Uterus (tissue), 4 donors: ENCODE measurements around the gene BATF3. TPM values are rescaled to one million over a fixed set of nuclear protein-coding genes. Genes with fewer than 3 reads are reported as not detected.
A peak's percentile ranks its signal among the peaks of the same experiment; 100 is the strongest.
"Not testable (repeated sequence)": the region's sequence is repeated elsewhere in the genome, so short reads cannot be mapped to it uniquely, and the experiment has no call there.

Experiments
- DNase-seq, 2 donors: peaks; one replicate each; pipeline ENCODE4 v3.0.0-alpha.2; 2019 to 2020
- H3K27ac ChIP-seq, 2 donors: fragments of 200-600 bp; sonication (generic); 1 replicate in 1 of 2; 2 replicates in 1 of 2; pipeline ENCODE4 v1.5.1; 2016 to 2018
- H3K27me3 ChIP-seq, 2 donors: fragments of 200-600 bp; sonication (generic); one replicate each; pipeline ENCODE4 v1.5.1; 2018 to 2019; ENCODE audit warnings: control low read depth in 1 of 2
- H3K36me3 ChIP-seq, 2 donors: fragments of 200-600 bp; sonication (generic); one replicate each; pipeline ENCODE4 v1.5.1; 2019; ENCODE audit warnings: control low read depth in 1 of 2
- H3K4me1 ChIP-seq, 2 donors: fragments of 200-600 bp; sonication (generic); one replicate each; pipeline ENCODE4 v1.5.1; 2018 to 2019; ENCODE audit warnings: control low read depth in 1 of 2
- H3K4me3 ChIP-seq, 2 donors: fragments of 200-600 bp; sonication (generic); 1 replicate in 1 of 2; 2 replicates in 1 of 2; pipeline ENCODE4 v1.5.1; 2018 to 2019; ENCODE audit warnings: mild to moderate bottlenecking in 1 of 2
- H3K9me3 ChIP-seq, 2 donors: fragments of 200-600 bp; sonication (generic); one replicate each; pipeline ENCODE4 v1.5.1; 2019; ENCODE audit warnings: control low read depth in 1 of 2
- POLR2A ChIP-seq, 2 donors: fragments of 450-650 bp; IDR thresholded peaks; one replicate each; pipeline ENCODE4 v1.6.1; 2016; ENCODE audit warnings: antibody characterized with exemption in 2 of 2, mild to moderate bottlenecking in 1 of 2, moderate library complexity in 1 of 2
- intact Hi-C: fragments of 100-400 bp; cut with DNase I; formaldehyde crosslinking; loops from one replicate; pipeline ENCODE4 v1.15.1; 2023; ENCODE audit warnings: low total_unique reads
- total RNA-seq, 4 donors: library from RNA; depleted of rRNA in 3 of 4; stranded (reverse); fragments of >200 nt in 3 of 4; gene quantifications; one replicate each; pipeline versions ENCODE4 v1.1.0 to v1.2.4, GENCODE V29; 2014 to 2023
- TF ChIP-seq, protein P1 (sequence below), 4 experiments: fragments of 200-600 bp in 2 of 4; fragments of 450-650 bp in 2 of 4; sonication (generic) in 2 of 4; IDR thresholded peaks; one replicate each; pipeline ENCODE4 v1.5.1; 2016 to 2019; ENCODE audit warnings: antibody characterized with exemption in 4 of 4, mild to moderate bottlenecking in 2 of 4, moderate library complexity in 1 of 4
- donor health status: DM: yes; HTN: yes; CAD: no.

Gene BATF3
- total RNA-seq, 4 donors from 2014 or later, result 3.0 to 10.3 (median 3.5) TPM; not detected in 1

DNA sequence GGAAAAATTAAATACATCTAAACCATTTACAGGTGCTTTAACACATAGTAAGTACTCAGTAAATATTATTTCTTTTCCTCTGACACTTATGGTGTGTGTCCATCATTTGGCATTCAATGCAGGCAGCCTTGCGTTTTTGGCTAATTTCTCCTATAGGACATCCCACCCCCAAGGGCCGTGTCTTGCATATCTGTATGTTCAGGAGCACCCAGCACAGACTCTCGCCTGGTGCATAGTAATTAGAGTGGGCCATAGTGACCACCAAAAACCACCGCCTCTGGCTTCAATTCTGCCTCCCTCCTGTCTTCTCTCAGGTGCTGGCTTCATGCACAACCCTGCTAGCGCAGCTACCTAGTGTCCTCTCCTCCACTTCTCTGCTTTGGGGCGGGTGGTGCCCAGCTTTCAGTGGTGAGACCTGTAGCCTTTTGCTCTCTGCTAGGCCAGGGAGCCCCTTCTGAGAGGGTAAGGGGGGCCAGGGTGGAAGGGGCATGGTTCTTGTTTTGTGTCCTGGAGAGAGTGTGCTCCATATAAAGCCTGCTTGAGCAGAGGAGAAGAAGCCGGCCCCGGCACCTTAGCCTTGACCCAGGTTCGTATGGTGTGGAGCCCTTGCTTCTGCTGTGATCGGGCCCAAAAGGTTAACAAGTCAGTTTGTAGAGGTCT is 33.4 kb downstream of the BATF3 start:
- no peak overlapping the region for H3K27ac ChIP-seq
- intact Hi-C loops, result loop anchor here (10.0 kb wide), 1 partner anchor 119 kb away; no protein-coding TSS in a partner anchor

DNA sequence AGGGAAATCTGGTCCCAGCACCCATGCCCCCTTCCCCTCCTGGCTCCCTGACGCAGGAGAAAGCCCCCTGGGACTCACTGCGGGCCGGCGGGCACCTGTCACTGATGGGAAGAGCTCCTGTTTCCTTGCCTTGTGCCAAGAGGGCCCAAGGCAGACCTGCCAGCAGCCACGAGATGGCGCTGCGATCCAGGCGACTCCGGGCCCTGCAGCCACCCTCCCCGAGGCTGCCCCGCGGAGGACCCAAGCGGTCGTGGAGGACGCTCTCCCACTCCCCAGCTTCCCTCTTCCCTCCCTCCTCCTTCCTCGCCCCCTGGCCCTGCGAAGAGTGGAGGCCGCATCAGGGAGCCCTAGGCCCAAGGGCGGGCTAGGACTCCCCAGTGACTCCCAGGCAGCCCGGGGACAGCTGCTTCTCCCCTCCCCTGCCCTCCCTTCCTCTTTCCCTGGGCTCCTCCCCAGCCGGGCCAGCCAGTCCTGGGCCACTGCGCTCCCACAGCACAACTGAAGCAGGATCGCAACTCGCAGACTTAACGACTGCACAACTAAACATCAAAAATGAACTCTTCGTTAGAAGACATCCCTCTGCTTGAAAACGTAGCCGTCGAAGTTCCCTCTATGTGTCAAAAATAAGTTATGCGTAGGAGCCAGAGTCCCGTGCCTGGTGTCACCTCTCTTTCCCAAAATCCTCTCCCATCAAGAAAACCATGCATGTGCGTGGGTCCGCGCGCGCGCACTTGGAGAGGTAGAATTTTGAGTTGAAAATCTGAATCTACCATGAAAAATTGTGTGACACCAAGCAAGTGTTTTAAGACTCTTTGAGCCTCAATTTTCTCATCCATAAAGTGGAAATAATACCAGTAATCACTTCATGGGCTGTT is 34.2 kb downstream of the BATF3 start:
- peak; percentile 66 to 77 for DNase-seq
- TF ChIP-seq POLR2A (IDR thresholded peaks at IDR 0.05), result no peak
- TF ChIP-seq, protein P1, sequence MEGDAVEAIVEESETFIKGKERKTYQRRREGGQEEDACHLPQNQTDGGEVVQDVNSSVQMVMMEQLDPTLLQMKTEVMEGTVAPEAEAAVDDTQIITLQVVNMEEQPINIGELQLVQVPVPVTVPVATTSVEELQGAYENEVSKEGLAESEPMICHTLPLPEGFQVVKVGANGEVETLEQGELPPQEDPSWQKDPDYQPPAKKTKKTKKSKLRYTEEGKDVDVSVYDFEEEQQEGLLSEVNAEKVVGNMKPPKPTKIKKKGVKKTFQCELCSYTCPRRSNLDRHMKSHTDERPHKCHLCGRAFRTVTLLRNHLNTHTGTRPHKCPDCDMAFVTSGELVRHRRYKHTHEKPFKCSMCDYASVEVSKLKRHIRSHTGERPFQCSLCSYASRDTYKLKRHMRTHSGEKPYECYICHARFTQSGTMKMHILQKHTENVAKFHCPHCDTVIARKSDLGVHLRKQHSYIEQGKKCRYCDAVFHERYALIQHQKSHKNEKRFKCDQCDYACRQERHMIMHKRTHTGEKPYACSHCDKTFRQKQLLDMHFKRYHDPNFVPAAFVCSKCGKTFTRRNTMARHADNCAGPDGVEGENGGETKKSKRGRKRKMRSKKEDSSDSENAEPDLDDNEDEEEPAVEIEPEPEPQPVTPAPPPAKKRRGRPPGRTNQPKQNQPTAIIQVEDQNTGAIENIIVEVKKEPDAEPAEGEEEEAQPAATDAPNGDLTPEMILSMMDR (IDR thresholded peaks at IDR 0.05), result peak; percentile 86 to 96 (median 92)
- Histone ChIP-seq H3K36me3 (no peaks in the 10 kb centered on the region), H3K27me3 (no peaks in the 10 kb centered on the region), H3K4me3 (peak overlapping the region; percentile 37 to 49), H3K27ac (peak overlapping the region; percentile 48 to 66), H3K4me1 (peaks cover 0 to 7% of the 10 kb centered on the region in 2 donors), H3K9me3 (no peaks in the 10 kb centered on the region)
- intact Hi-C loops, result loop anchor here (10.0 kb wide), 1 partner anchor 119 kb away; no protein-coding TSS in a partner anchor

More for the DNA sequence above, 33.4 kb downstream of the BATF3 start:
- Histone ChIP-seq H3K36me3 (no peaks in the 10 kb centered on the region), H3K4me1 (peaks cover 0 to 7% of the 10 kb centered on the region in 2 donors), H3K4me3 (no peak overlapping the region), H3K9me3 (no peaks in the 10 kb centered on the region), H3K27me3 (no peaks in the 10 kb centered on the region)
- DNase-seq, result no peak
- TF ChIP-seq, protein P1 (IDR thresholded peaks at IDR 0.05), result no peak
- no peak for TF ChIP-seq POLR2A (IDR thresholded peaks at IDR 0.05)

DNA sequence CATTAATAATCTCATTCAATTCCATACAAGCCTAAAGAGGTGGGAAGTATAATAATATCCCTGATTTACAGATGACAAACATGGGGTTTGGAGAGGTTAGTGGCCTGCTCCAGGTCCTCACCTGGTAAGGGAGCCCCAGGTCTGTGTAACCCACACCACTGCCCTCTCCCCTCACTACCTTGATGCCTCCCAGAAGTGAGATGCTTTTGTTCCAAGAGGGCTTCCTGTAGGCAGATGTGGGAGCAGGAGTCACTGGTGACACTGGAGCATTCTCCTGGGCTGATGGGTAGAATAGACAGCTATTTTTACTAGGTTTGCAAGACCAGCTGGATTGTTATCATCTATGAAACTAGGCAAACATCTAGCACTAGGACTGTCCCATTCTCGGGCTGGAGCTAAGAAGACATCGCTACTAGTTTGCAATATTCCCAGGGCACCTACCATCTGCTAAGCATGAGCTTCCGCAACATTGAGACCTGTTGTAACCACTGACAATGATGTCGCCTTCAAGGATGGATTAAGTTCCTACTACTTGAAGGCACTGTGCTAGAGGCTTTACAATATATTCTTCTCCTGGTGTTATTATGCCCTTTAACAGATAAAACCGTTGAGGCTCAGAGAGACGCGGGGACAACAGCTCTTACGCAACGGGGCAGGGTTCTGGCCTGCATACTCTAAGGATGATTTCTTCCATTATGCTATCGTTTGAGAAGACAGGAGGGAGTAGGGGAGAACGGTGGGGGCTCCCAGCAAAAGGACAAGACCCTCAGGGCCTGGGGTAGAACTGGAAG is 35.0 kb downstream of the BATF3 start:
- intact Hi-C loops, result loop anchor here (10.0 kb wide), 1 partner anchor 120 kb away; no protein-coding TSS in a partner anchor
- TF ChIP-seq, protein P1 (IDR thresholded peaks at IDR 0.05), result no peak
- no peak for TF ChIP-seq POLR2A (IDR thresholded peaks at IDR 0.05)
- Histone ChIP-seq H3K27ac (no peak overlapping the region), H3K9me3 (no peaks in the 10 kb centered on the region), H3K27me3 (no peaks in the 10 kb centered on the region), H3K36me3 (no peaks in the 10 kb centered on the region), H3K4me3 (no peak overlapping the region), H3K4me1 (peaks cover 0 to 7% of the 10 kb centered on the region in 2 donors)
- no peak for DNase-seq

DNA sequence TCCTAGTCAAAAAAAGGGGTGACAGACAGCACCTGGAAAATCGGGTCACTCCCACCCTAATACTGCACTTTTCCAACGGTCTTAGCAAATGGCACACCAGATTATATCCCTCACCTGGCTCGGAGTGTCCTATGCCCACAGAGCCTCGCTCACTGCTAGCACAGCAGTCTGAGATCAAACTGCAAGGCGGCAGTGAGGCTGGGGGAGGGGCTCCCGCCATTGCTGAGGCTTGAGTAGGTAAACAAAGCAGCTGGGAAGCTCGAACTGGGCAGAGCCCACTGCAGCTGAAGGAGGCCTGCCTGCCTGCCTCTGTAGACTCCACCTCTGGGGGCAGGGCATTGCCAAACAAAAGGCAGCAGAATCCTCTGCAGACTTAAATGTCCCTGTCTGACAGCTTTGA is 41.4 kb downstream of the BATF3 start:
- H3K9me3 ChIP-seq, DNase-seq, H3K36me3 ChIP-seq, H3K27me3 ChIP-seq, H3K27ac ChIP-seq, intact Hi-C loops, H3K4me3 ChIP-seq, H3K4me1 ChIP-seq: not testable (repeated sequence)

DNA sequence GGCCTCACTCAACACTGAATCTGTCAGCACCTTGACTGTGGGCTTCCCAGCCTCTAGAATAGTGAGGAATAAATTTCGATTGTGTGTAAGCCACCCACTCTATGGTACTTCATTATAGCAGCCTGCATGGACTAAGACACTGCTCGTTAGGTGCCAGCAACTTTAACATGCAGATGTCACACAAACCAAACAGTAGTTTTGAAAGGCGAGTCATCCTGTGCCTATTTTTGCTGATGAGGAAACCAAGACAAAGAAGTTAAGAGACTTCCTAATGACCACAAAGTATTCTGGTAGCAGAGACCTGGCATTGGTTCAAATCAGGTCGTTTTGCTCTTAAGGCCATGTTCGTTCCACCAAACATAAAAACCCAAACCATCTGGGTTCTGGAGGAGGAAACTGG is 42.9 kb downstream of the BATF3 start:
- no peak for TF ChIP-seq POLR2A (IDR thresholded peaks at IDR 0.05)
- TF ChIP-seq, protein P1 (IDR thresholded peaks at IDR 0.05), result no peak
- no peaks in the 10 kb centered on the region for H3K36me3 ChIP-seq
- H3K27me3 ChIP-seq, result no peaks in the 10 kb centered on the region
- no peaks in the 10 kb centered on the region for H3K9me3 ChIP-seq
- no peak for DNase-seq
- H3K4me3 ChIP-seq, result no peak overlapping the region
- intact Hi-C loops, result no loop called here
- no peaks in the 10 kb centered on the region for H3K4me1 ChIP-seq
- H3K27ac ChIP-seq, result no peak overlapping the region
